ENCODE results near the gene BMPR1A.
"Not testable (repeated sequence)": the region's sequence is repeated elsewhere in the genome, so short reads cannot be mapped to it uniquely, and the experiment has no call there.

Gene BMPR1A

GRCh38 chr10:86851328-86852207 is 95.1 kb downstream of the BMPR1A start:
- no peak for DNase-seq

DNA sequence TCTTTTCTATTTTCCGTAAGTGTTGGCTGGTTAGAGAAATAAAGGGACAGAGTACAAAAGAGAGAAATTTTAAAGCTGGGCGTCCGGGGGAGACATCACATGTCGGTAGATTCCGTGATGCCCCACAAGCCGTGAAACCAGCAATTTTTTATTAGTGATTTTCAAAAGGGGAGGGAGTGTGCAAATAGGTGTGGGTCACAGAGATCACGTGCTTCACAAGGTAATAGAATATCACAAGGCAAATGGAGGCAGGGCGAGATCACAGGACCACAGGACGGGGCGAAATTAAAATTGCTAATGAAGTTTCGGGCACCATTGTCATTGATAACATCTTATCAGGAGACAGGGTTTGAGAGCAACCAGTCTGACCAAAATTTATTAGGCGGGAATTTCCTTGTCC is 97.2 kb downstream of the BMPR1A start:
- not testable (repeated sequence) for DNase-seq

DNA sequence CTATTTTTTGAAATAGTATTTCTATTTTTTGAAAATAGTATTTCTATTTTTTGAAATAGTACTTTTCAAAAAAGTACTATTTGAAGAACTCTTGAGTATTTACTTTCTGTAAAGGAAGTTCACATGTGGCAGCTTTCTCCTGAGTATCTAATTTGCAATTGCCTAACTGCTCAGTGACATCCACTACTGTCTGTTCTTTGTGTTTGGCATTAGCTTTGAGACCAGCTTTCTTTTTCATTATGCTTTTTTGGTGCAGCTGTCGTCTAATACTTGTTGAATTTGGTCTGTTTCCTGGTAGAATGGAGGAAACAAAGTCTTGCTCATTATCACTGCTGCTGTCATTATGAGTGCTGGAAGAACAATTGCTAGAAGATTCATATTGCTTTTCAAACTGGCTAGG is 99.1 kb downstream of the BMPR1A start:
- no peak for DNase-seq

DNA sequence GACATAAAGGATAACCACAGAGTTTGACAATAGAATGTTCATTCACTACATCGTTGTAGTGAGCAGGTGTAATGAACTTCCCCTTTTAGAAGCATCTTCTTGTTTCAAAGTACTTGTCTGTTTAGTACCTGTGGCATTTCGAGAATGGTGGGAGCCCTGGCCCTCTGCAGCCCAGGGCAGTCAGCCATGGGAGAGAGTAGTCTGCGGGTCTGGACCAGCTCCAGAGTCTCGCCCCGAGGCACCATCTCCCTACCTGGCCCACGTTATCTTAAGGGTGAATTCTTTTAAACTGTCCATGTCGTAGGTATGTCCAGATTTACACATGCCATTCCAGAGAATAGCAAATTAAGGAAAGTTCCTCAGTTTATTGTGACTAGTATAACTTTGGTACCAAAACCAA is 99.7 kb downstream of the BMPR1A start:
- no peak for DNase-seq

GRCh38 chr10:86857128-86857721 is 100.8 kb downstream of the BMPR1A start:
- no peak for DNase-seq

GRCh38 chr10:86858011-86858410 is 101.6 kb downstream of the BMPR1A start:
- DNase-seq, result no peak

- DNase-seq, result no peak
Measured at GRCh38 chr10:86861351-86861750, 104.9 kb downstream of the BMPR1A start.

DNA sequence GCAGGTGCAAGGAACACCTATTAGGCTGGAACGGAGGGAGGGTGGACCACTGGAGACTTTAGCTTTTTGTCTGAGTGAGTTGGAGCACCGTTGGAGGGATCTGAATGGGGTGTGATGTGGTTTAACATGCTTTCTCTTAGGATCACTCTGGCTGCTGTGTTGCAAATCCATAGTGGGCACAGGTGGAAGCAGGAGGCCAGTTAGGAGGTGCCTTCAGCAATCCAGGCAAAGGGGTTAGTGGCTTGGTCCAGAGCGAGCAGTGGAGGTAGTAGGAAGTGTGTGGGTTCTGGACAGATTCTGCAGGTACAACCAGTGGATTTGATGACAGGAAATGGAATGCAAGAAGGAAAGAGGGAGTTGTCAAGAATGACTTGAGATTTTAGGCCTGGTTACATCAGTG is 106.0 kb downstream of the BMPR1A start:
- DNase-seq, result no peak

- no peak for DNase-seq
Measured at GRCh38 chr10:86862786-86863483, 106.5 kb downstream of the BMPR1A start.

GRCh38 chr10:86863484-86863842 is 107.0 kb downstream of the BMPR1A start:
- no peak for DNase-seq

DNA sequence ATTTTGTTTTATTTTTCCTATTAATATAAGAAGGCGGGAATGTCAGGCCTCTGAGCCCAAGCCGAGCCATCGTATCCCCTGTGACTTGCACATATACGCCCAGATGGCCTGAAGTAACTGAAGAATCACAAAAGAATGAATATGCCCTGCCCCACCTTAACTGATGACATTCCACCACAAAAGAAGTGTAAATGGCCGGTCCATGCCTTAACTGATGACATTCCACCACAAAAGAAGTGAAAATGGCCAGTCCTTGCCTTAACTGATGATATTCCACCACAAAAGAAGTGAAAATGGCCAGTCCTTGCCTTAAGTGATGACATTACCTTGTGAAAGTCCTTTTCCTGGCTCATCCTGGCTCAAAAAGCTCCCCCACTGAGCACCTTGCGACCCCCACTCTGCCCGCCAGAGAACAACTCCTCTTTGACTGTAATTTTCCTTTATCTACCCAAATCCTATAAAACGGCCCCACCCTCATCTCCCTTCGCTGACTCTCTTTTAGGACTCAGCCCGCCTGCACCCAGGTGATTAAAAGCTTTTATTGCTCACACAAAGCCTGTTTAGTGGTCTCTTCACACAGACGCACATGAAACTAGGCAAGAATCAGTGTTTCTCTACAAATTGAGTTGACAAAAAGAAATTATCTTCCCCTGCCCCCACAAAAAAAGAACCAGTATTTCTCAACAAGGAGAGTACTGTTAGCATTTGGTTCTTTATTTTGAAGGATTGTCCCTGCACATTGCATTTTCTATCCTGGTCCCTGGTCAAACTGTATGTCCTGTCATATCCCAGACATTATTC is 108.8 kb downstream of the BMPR1A start:
- not testable (repeated sequence) for DNase-seq

DNA sequence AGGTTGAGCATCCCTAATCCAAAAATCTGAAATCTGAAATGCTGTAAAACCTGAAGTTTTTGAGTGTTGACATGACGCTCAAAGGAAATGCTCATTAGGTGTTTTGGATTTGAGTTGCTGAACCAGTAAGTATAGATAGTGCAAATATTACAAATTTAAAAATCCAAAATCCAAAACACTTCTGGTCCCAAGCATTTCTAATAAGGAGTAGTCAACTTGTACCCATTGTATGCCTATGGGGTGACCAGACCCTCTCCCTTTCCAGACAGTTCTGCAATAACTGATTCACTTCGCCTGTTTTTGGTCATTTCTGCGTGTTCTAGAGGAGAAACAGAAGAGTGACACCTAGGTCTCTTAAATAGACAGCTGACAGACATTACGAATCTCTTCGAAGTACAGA is 110.7 kb downstream of the BMPR1A start:
- DNase-seq, result no peak

- no peak for DNase-seq
Measured at GRCh38 chr10:86868353-86868752, 111.9 kb downstream of the BMPR1A start.

DNA sequence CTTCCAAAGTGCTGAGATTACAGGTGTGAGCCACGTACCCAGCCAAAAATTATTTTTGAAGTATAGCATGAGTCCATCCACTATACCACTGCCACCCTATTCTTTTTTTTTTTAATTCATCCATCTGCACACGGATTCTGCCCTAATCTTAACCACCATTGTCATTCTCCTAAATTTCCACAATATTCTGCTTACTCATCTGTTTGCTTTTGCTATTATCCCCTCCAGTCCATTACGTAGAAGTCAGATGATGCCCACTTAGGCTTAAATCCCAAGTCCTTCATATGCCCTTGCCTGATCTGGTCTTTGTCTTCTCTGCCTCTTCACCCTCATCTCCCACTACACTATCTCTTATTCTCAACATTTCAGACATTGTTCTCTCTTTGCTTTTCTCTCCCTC is 114.3 kb downstream of the BMPR1A start:
- DNase-seq, result no peak

- no peak for DNase-seq
Measured at GRCh38 chr10:86871563-86872183, 115.3 kb downstream of the BMPR1A start.

DNA sequence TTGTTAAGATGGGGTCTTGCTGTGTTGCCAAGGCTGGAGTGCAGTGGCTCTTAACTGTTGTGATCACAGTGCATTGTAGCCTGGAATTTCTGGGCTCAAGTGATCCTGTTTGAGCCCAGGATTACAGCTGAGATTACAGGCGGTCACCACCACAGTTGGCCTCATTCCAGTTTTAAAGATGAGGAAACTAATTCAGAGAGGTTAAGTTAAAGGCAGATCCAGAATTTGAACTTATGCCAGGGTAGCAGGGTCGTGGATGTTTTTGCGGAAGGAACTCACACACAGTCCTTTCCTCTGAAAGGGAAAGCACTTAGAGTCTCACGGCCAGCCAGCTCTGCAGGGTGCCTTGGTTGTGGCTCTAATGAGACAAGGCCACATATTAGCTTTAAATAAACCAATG is 116.3 kb downstream of the BMPR1A start:
- no peak for DNase-seq

- DNase-seq, result no peak
Measured at GRCh38 chr10:86876748-86877147, 120.3 kb downstream of the BMPR1A start.

GRCh38 chr10:86878983-86879713 is 122.7 kb downstream of the BMPR1A start:
- no peak for DNase-seq

GRCh38 chr10:86880971-86881370 is 124.6 kb downstream of the BMPR1A start:
- no peak for DNase-seq

GRCh38 chr10:86888585-86889381 is 132.4 kb downstream of the BMPR1A start:
- no peak for DNase-seq

DNA sequence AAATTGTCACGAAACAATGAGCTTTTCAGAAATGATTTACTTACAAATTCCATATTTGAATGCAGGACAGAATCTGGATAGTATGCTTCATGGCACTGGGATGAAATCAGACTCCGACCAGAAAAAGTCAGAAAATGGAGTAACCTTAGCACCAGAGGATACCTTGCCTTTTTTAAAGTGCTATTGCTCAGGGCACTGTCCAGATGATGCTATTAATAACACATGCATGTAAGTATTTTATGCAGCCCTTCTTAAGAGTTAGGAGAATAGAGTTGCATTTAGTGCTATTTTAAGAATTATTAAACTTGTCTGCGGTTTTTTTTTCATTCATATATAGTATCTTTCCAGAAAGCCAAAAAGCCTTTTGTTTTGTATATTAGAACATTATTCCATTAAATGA is 133.6 kb downstream of the BMPR1A start:
- no peak for DNase-seq

Measured in CD4-positive, alpha-beta T cell treated with Interleukin-10 for 1 hour (primary cell).